ENCODE data around the gene OR2W3. TPM values are rescaled to one million over a fixed set of nuclear protein-coding genes. Genes with fewer than 3 reads are reported as not detected.

The OR2W3 gene
- total RNA-seq, 1 donor from 2014 or later = 0.63 TPM

GRCh38 chr1:247855911-247856310, 39.5 kb upstream of the OR2W3 start:
- H3K4me1 Mint-ChIP-seq = no peaks in the 10 kb centered on the region
- no peak for TF ChIP-seq CTCF (IDR thresholded peaks at IDR 0.05; ENCODE audit: unreplicated experiment)
- H3K27me3 Mint-ChIP-seq (ENCODE audit: low read depth) = peaks cover 16% of the 10 kb centered on the region
- no peaks in the 10 kb centered on the region for H3K36me3 Mint-ChIP-seq
- DNase-seq (ENCODE audit: low spot score in 2 of 2, unreplicated experiment in 2 of 2) = no peak
- H3K27ac Mint-ChIP-seq = no peak overlapping the region
- peaks cover 8% of the 10 kb centered on the region for H3K9me3 Mint-ChIP-seq
- peak overlapping the region; percentile 61 for H3K4me3 Mint-ChIP-seq

GRCh38 chr1:247857069-247857984, 38.1 kb upstream of the OR2W3 start, which contains the start of gene TRIM58:
TSS of gene TRIM58 (plus strand) at chr1:247857187. CDS start at chr1:247857247, 60 bp downstream.
- Mint-ChIP-seq H3K27ac (no peak within 1 kb of the TSS), H3K36me3 (no peaks in the 10 kb centered on the region), H3K4me1 (no peaks in the 10 kb centered on the region), H3K27me3 (ENCODE audit: low read depth) (peaks cover 16% of the 10 kb centered on the region), H3K9me3 (peaks cover 6% of the 10 kb centered on the region), H3K4me3 (peak within 1 kb of the TSS; percentile 68)
- DNase-seq (ENCODE audit: low spot score in 2 of 2, unreplicated experiment in 2 of 2) = peak; percentile 28 to 54
- TF ChIP-seq CTCF (IDR thresholded peaks at IDR 0.05; ENCODE audit: unreplicated experiment) = no peak

GRCh38 chr1:247857985-247858619, 37.3 kb upstream of the OR2W3 start:
- no peak for DNase-seq (ENCODE audit: low spot score in 2 of 2, unreplicated experiment in 2 of 2)
- no peak for TF ChIP-seq CTCF (IDR thresholded peaks at IDR 0.05; ENCODE audit: unreplicated experiment)
- Mint-ChIP-seq H3K27ac (no peak overlapping the region), H3K36me3 (no peaks in the 10 kb centered on the region), H3K27me3 (ENCODE audit: low read depth) (peaks cover 16% of the 10 kb centered on the region), H3K4me3 (peak overlapping the region; percentile 68), H3K9me3 (peaks cover 6% of the 10 kb centered on the region), H3K4me1 (no peaks in the 10 kb centered on the region)

GRCh38 chr1:247862756-247863155, 32.6 kb upstream of the OR2W3 start:
- no peak for DNase-seq (ENCODE audit: low spot score in 2 of 2, unreplicated experiment in 2 of 2)
- no peaks in the 10 kb centered on the region for H3K36me3 Mint-ChIP-seq
- TF ChIP-seq CTCF (IDR thresholded peaks at IDR 0.05; ENCODE audit: unreplicated experiment) = no peak
- no peaks in the 10 kb centered on the region for H3K4me1 Mint-ChIP-seq
- peaks cover 5% of the 10 kb centered on the region for H3K27me3 Mint-ChIP-seq (ENCODE audit: low read depth)
- H3K9me3 Mint-ChIP-seq = peaks cover 6% of the 10 kb centered on the region
- H3K4me3 Mint-ChIP-seq = no peak overlapping the region
- H3K27ac Mint-ChIP-seq = no peak overlapping the region

- H3K9me3 Mint-ChIP-seq = peaks cover 10% of the 10 kb centered on the region
Measured at GRCh38 chr1:247864644-247865043, 30.7 kb upstream of the OR2W3 start.

More at GRCh38 chr1:247864644-247865043, 30.7 kb upstream of the OR2W3 start:
- H3K27me3 Mint-ChIP-seq (ENCODE audit: low read depth) = no peaks in the 10 kb centered on the region
- peaks cover under 1% of the 10 kb centered on the region for H3K36me3 Mint-ChIP-seq
- no peak overlapping the region for H3K4me3 Mint-ChIP-seq
- no peak for DNase-seq (ENCODE audit: low spot score in 2 of 2, unreplicated experiment in 2 of 2)
- no peak for TF ChIP-seq CTCF (IDR thresholded peaks at IDR 0.05; ENCODE audit: unreplicated experiment)
- no peak overlapping the region for H3K27ac Mint-ChIP-seq
- H3K4me1 Mint-ChIP-seq = no peaks in the 10 kb centered on the region
